DMS153 treated with DMSO at 0.1 percent for 48 hours (cell line): ENCODE results near the gene CACNG5.

Source experiments
- DNase-seq: peaks from one replicate; lab custom pipeline; 2025; ENCODE audit not compliant: unreplicated experiment; lab: John Stamatoyannopoulos, UW

The CACNG5 gene

GRCh38 chr17:66848496-66848895, 13.6 kb downstream of the CACNG5 start:
- no peak for DNase-seq

DNA sequence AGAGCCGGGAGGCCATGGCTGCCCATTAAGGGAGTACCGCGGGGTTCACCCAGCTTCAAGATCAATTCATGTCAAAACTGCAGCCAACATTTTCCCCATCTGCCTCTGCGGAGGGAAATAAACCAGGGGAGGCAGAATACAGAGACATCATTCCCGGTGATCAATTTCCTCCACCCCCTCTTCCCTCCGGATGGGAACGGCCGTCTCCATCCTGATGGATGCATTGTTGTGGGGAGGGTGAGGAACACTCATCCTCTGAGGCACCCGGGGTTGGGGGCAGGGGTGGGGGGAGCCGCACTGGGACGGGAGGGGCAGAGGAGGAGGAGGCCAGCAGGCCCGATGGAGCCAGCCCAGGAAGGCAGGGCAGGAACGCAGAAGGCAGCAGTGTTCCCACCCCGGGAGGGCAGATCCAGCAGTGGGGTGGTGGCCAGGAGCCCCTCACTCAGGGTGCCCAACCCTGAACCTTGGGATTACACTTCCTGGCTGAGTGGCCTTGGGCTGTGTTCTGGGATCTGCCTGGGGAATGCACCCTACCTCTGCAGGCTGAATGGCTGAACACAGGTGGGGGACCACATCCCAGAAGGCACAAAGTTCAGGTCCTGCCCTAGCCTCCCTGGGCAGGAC, 14.2 kb downstream of the CACNG5 start:
- no peak for DNase-seq

DNA sequence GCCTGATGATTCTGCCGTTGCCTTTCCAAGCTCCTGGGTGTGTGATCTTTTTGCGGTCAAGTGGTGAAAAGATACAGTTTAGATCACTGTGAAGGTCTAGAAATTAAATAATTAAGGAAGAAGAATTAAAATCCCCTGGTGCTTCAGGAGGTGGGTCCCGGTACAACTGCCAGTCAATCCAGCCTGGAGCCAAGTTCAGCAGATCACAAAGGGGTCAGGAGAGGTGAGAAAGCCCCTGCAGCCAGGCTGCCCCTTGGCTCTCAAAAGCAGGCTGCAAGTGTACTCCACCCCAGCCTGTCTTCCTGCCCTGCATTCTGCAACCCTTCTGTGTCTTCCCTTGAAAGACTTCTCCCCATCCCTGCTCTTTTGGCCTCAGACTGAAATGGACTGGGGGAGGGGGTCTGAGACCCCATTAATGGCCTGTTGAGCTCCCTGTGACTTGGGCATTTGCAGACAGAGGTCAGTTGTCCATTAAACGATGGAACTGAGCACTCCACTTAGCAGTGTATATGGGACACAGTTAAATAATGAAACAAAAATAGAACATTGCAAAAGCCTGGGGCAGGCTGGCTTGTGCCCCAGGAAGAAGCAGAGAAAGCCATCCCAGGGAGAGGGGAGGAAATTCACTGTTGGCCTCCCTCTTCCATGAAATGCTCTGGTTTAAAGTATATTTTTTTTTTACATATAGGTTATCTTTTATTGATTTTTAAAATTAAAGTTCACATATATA, 15.1 kb downstream of the CACNG5 start:
- no peak for DNase-seq

DNA sequence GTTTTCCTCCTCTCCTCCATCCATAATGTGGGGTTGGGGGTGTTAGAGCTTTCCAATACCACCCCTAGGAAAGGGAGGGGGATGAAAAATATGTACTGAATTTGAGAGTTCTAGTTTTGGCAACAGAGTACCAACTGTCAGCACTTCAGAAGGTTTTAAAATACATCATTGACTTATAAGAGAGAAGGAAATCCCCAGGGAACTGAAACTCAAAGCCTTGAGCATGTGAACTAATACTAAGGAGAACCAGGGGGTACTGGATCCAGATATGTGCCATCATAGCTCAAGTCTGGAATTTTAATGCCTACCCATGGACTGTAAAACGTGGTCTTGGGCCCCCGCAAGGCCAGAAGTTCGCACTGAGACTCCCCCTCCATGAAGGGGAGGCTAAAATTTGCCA, 15.8 kb downstream of the CACNG5 start:
- no peak for DNase-seq

DNA sequence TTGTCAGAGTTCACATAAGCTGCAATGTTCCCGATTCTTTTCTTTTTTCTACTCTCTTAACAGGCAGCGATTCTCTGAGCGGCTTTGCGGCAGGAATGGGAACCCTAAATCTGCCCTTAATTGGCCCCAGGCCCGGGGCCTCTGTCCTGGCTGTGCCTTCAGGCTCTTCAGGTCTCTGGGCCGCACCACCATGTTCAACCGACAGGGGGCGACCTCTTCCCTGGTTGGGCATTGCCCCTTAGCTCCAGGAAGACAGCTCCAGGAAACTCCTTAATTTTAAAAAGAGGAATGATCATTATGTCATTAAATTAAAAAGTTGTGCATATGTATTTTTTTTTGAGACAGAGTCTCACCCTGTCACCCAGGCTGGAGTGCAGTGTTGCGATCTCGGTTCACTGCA, 20.3 kb downstream of the CACNG5 start:
- DNase-seq = no peak

GRCh38 chr17:66858226-66859083, 23.5 kb downstream of the CACNG5 start:
- no peak for DNase-seq

GRCh38 chr17:66859353-66859752, 24.4 kb downstream of the CACNG5 start:
- no peak for DNase-seq

- no peak for DNase-seq
These were observed 25.3 kb downstream of the CACNG5 start for GRCh38 chr17:66860204-66860603.

DNA sequence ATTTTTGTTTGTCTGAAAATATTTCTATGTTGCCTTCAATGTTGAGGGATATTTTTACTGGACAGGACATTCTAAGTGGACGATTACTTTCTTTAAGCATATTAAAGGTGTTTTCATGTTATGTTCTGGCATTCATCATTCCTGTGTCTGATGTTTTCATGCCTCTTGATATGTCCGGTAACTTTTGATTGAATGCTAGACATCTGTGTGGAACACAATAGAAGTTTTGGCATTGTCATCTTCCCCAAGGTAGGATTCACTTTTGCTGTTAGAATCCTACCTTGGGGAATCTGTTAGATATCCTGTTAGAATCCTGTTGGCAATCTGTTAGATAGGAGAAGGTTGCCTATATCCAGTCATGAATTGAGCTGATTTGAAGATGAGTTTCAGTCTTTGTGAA, 28.9 kb downstream of the CACNG5 start:
- no peak for DNase-seq

DNA sequence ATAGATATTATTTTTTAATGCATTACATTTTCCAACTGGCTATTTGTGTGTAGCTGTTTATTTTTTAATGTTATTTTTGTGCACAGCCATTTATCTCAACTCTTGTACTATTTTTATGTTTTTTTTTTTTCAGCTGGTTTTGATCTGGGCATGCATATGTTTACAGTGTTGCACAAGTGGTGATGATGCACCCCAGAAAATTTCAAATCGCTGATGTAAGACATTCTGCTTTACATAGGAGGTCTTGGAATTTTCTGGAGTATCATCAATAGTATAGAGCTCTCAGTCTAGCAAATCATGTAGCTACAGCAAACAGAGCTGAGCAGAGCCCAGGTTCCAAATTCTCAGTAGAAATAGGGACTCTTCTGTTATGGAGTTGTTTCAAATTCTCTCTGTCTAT, 30.2 kb downstream of the CACNG5 start:
- no peak for DNase-seq

- DNase-seq = no peak
These were observed 39.0 kb downstream of the CACNG5 start for GRCh38 chr17:66873962-66874361.

- no peak for DNase-seq
These were observed 50.0 kb downstream of the CACNG5 start for GRCh38 chr17:66884931-66885330.

DNA sequence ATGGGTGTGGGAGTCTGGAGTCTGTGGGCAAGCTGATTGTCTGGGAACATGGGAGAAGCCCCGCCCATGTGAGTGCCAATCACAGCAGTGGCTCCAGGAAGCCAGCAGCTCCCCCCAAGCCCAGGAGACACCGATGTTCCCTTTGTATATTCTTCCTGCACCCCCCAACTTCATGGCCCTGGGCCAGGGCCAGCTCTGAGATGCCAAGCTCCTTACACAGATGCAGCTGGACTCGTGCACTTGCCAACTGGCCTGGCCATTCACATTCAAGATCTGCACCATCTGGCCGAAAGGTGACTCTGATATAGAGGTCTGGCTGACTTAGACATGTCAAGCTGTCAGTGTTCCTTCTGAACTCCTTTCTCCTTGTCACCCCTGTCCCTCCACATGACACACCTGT, 50.5 kb downstream of the CACNG5 start:
- DNase-seq = no peak

DNA sequence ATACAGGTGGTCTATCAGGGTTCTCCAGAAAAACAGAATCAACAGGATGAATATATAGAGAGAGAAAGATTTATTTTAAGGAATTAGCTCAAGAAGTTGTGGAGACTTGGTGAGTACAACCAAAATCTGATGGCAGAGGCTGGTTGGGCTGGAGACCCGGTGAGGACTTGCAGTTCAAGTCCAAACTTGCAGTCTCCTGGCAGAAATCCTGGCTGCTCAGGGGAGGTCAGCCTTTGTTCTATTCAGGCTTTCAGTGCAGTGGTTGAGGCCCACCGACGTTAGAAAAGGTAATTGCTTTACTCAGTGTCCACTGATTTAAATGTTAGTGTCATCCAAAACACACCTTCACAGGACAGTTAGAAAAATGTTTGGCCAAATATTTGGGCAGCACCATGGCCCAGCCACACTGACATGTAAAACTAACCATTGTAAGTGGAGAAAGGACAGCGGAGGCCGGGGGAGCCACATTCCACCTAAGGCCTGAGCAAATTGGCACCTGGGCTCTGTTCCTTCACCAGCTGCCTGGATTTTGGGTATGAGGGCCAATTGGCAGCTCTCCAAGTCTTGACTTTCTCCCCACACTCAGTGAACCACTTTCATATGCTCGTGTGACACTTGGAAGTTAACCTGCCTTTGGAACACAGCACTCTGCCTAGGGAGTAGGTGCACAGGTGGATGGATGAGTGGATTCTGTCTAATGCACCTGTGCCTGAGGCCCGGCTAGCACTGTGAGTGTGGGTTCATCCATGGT, 54.7 kb downstream of the CACNG5 start:
- no peak for DNase-seq

DNA sequence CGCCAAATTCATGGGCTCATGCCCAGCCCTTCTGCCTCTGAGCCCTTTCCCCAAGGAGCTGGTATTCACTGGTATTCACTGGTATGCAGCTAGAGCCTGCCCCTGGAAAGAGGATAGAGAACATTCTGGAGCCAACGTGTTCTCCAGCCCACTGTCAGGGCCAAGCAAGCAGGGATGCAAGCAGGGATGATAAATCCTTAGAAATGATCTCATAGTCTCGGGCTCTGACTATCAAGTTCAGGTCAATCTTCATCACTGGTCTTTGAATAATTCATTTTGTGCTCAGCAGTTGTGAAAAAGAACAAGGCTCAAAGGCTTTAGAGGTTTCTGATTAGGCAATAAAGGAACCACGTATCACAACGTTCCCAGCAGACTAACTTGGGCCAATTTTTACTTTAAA, 57.3 kb downstream of the CACNG5 start:
- no peak for DNase-seq

DNA sequence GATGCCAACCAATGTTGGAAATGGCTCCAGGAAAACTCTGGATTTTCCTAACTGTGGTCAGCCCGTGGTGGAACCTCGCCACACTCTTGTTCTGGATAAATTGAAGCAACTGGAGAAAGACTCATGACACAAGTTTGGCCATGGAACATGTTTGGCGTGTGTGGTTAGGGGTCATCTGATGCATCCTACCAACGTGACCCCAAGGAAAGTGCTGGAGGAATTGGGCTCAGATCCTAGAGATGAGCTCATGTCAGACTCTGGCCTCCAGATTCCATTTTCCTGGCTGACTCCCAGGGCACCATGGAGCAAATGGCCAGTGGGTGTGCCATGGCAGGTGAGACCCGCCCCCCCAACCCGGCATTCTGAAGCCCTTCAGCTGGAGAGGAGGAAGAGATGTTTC, 58.5 kb downstream of the CACNG5 start:
- no peak for DNase-seq

- no peak for DNase-seq
These were observed 58.9 kb downstream of the CACNG5 start for GRCh38 chr17:66893863-66894262.

DNA sequence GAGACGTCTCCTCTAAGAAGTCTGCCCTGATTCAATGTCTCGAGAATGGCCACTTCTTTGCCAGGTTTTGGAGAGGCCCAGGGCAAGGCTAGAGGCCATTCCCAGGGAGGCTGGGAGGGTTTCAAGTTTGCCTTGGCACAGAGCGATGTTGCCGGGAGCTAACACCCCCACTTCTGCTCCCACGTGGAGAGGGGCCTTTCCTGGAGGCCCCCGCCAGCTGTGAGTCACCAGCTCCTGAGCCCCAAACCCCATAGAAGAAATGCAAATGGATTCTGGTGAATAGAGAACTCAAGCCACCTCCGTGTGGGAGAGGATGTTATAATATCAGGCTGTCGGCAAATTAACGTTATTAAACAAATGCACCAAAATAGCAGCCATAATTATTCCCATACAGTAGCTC, 62.2 kb downstream of the CACNG5 start:
- DNase-seq = no peak

- no peak for DNase-seq
These were observed 63.6 kb downstream of the CACNG5 start for GRCh38 chr17:66898536-66898935.

GRCh38 chr17:66900126-66901010, 65.5 kb downstream of the CACNG5 start:
- no peak for DNase-seq
